ENCODE results near the gene TM7SF2. TPM values are rescaled to one million over a fixed set of nuclear protein-coding genes. Genes with fewer than 3 reads are reported as not detected.

Gene TM7SF2
- total and polyA plus RNA-seq, 2 of the 8 experiments (the other 6 are each of a cell fraction or from before 2014, with no cell fraction given) = 40.1 to 96.0 TPM

DNA sequence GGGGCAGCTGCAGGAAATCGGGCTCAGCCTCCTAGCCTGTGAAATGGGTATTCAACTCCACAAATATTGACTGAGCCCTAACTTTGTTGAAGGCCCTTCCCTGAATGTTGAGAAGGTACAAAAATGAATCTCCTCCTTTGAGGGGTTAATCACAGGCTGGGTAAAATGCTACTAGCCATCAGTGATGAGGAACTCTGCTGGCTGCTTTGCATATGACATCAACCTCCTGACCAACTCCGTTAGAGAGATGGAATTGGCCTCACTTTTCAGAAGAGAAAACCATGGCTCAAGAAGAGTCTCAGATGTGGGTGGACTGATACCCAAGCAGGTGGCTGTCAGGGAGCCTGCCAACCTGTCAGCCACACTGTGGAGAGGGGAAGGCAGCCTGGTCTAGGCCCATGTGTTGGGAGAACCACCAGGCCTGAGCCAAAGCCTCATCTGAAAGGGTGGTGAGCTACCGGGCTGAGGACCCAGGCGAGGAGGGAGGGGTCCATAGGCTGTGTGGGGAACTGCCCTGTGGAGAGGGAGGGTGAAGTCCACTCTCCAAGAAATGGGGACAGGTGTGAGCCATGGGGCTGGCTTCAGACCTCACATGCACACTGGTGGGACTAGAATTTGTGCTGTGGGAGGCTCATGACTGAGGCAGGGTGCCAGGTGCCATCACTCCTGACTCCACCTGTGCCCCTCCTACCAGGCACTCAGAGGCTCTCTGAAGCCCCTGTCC lies 39.6 kb upstream of the TM7SF2 start (continued):
- TF ChIP-seq YY1 (IDR thresholded peaks at IDR 0.05; ENCODE audit: low read depth, low read length) (no peak), SUZ12 (IDR thresholded peaks at IDR 0.05; ENCODE audit: low read length) (no peak), SP4 (IDR thresholded peaks at IDR 0.05; ENCODE audit: low read length) (no peak), CHD2 (IDR thresholded peaks at IDR 0.05; ENCODE audit: low read length) (no peak), CEBPB (IDR thresholded peaks at IDR 0.05; ENCODE audit: low read depth, low read length) (no peak)
